ENCODE results near the gene UPK1A.

DNA sequence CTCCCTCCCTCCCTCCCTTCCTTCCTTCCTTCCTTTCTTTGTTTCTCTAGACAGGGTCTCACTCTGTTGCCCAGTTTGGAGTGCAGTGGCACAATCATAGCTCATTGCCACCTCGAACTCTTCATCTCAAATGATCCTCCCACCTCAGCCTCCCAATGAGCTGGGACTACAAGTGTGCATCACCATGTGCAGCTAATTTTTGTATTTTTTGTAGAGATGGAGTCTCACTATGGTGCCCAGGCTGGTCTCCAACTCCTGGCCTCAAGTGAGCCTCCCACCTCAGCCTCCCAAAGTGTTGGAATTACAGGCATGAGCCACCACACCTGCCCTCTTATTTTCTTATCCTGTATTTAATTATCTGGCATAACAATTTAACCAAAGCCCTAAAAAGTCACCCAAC lies 4.4 kb downstream of the UPK1A start:
- TF ChIP-seq POLR2AphosphoS5 (IDR thresholded peaks at IDR 0.05) (no peak), EZH2 (IDR thresholded peaks at IDR 0.05; ENCODE audit: borderline replicate concordance, insufficient read depth, low read length, poor library complexity, severe bottlenecking) (no peak), TAF1 (IDR thresholded peaks at IDR 0.05; ENCODE audit: low read depth) (no peak), EP300 (conservative IDR thresholded peaks at IDR 0.05; ENCODE audit: poor library complexity, severe bottlenecking) (no peak)
- TF ChIP-seq, protein P1, sequence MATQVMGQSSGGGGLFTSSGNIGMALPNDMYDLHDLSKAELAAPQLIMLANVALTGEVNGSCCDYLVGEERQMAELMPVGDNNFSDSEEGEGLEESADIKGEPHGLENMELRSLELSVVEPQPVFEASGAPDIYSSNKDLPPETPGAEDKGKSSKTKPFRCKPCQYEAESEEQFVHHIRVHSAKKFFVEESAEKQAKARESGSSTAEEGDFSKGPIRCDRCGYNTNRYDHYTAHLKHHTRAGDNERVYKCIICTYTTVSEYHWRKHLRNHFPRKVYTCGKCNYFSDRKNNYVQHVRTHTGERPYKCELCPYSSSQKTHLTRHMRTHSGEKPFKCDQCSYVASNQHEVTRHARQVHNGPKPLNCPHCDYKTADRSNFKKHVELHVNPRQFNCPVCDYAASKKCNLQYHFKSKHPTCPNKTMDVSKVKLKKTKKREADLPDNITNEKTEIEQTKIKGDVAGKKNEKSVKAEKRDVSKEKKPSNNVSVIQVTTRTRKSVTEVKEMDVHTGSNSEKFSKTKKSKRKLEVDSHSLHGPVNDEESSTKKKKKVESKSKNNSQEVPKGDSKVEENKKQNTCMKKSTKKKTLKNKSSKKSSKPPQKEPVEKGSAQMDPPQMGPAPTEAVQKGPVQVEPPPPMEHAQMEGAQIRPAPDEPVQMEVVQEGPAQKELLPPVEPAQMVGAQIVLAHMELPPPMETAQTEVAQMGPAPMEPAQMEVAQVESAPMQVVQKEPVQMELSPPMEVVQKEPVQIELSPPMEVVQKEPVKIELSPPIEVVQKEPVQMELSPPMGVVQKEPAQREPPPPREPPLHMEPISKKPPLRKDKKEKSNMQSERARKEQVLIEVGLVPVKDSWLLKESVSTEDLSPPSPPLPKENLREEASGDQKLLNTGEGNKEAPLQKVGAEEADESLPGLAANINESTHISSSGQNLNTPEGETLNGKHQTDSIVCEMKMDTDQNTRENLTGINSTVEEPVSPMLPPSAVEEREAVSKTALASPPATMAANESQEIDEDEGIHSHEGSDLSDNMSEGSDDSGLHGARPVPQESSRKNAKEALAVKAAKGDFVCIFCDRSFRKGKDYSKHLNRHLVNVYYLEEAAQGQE (IDR thresholded peaks at IDR 0.05; ENCODE audit: borderline replicate concordance) = no peak
- TF ChIP-seq, protein P2, sequence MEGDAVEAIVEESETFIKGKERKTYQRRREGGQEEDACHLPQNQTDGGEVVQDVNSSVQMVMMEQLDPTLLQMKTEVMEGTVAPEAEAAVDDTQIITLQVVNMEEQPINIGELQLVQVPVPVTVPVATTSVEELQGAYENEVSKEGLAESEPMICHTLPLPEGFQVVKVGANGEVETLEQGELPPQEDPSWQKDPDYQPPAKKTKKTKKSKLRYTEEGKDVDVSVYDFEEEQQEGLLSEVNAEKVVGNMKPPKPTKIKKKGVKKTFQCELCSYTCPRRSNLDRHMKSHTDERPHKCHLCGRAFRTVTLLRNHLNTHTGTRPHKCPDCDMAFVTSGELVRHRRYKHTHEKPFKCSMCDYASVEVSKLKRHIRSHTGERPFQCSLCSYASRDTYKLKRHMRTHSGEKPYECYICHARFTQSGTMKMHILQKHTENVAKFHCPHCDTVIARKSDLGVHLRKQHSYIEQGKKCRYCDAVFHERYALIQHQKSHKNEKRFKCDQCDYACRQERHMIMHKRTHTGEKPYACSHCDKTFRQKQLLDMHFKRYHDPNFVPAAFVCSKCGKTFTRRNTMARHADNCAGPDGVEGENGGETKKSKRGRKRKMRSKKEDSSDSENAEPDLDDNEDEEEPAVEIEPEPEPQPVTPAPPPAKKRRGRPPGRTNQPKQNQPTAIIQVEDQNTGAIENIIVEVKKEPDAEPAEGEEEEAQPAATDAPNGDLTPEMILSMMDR (IDR thresholded peaks at IDR 0.05; ENCODE audit: poor library complexity, severe bottlenecking) = no peak

All from neural cell (in vitro differentiated cells).